ENCODE results near the gene ZDHHC19. TPM values are rescaled to one million over a fixed set of nuclear protein-coding genes. Genes with fewer than 3 reads are reported as not detected.

Gene ZDHHC19
- total RNA-seq, 2 donors from 2014 or later: not detected

DNA sequence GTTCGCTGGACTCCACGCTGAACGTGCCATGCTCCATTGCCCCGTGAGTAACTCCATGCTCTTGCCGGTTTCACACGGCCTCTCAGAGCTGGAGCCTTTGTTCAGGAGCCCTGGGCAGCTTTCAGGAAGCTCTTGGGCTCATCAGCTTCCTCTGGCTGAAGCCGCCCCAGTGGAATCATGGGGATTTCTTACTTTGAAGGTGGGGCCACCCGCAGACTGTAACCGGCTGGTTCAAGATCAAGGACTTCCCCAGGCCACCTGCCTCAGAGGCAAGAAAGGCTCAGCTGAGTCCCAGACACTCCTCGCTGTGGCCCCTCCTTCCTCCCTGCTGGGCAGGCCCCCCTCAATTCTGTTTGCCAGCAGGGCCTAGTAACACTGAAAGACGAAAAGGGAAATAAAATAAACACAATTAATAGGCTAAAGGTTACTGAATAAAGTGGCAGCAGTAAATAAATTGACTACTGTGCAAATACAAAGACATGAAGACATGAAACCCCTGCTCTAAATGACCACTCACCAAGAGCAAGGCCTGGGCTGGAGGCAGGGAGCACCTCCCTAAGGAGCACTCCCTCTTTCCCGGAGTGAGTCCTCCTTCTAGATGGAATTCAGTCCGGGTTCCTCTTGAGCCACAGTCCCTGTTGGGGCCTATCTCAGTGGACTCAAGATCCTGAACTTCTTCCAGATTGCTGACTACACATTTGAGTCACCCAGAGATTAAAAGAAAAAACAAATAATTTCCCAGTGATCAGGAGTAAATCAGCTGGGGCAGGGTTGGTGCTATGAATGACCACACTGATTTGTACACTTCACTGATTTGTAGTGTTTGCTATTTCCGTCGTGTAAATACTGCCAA lies 51.0 kb downstream of the ZDHHC19 start:
- WGBS, 2 donors: 40 to 52% methylated on average over 13 to 15 of the region's 15 CpGs
- peak; percentile 34 to 65 (median 61) for DNase-seq
- H3K4me3 ChIP-seq: no peak overlapping the region
- ATAC-seq: peak; percentile 84
- TF ChIP-seq POLR2A (IDR thresholded peaks at IDR 0.05): no peak
- TF ChIP-seq, protein P1, sequence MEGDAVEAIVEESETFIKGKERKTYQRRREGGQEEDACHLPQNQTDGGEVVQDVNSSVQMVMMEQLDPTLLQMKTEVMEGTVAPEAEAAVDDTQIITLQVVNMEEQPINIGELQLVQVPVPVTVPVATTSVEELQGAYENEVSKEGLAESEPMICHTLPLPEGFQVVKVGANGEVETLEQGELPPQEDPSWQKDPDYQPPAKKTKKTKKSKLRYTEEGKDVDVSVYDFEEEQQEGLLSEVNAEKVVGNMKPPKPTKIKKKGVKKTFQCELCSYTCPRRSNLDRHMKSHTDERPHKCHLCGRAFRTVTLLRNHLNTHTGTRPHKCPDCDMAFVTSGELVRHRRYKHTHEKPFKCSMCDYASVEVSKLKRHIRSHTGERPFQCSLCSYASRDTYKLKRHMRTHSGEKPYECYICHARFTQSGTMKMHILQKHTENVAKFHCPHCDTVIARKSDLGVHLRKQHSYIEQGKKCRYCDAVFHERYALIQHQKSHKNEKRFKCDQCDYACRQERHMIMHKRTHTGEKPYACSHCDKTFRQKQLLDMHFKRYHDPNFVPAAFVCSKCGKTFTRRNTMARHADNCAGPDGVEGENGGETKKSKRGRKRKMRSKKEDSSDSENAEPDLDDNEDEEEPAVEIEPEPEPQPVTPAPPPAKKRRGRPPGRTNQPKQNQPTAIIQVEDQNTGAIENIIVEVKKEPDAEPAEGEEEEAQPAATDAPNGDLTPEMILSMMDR (IDR thresholded peaks at IDR 0.05): no peak
- no peaks in the 10 kb centered on the region for H3K36me3 ChIP-seq (replicated peaks in 1 of 2; ENCODE audit: insufficient read depth in 1 of 2, low read depth in 2 of 2)
- H3K4me1 ChIP-seq: peaks cover 35% of the 10 kb centered on the region
- no peaks in the 10 kb centered on the region for H3K27me3 ChIP-seq
- H3K27ac ChIP-seq: peak overlapping the region; percentile 35 to 72 (median 60)
- intact Hi-C loops (cut with DNase I): no loop called here
- no peaks in the 10 kb centered on the region for H3K9me3 ChIP-seq

DNA sequence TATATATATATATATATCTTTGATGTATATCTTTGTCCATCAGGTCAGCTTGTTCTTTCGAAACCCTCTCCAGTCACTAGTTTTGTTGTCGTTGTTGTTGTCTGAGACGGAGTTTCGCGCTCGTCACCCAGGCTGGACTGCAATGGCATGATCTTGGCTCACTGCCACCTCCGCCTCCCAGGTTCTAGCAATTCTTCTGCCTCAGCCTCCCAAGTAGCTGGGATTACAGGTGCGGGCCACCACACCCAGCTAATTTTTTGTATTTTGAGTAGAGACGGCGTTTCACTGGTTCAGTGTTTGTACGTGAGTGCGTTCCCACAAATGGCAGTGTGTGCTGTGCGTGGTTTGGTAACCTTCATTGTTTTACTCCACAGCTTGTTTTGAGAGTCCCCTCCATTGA lies 51.7 kb downstream of the ZDHHC19 start:
- 94 to 97% methylated on average over 13 of the region's 13 CpGs for WGBS, 2 donors
- peaks cover 35% of the 10 kb centered on the region for H3K4me1 ChIP-seq

DNA sequence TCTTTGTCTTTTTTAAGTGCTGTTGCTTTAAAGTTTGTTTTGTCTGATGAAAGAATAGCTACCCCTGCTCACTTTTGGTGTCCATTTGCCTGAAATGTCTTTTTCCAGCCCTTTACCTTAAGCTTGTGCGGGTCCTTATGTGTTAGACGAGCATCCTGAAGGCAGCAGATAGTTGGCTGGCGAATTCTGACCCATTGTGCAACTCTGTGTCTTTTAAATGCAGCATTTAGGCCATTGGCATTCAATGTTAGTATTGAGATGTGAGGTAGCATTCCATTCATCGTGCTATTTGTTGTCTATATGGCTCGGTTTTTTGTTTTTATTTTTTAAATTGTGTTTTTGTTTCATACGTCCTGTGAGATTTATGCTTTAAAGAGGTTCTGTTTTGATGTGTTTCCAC lies 55.0 kb downstream of the ZDHHC19 start:
- Histone ChIP-seq H3K4me3 (no peak overlapping the region), H3K4me1 (peaks cover 12% of the 10 kb centered on the region), H3K9me3 (no peaks in the 10 kb centered on the region), H3K27ac (no peak overlapping the region), H3K36me3 (replicated peaks in 1 of 2; ENCODE audit: insufficient read depth in 1 of 2, low read depth in 2 of 2) (no peaks in the 10 kb centered on the region), H3K27me3 (no peaks in the 10 kb centered on the region)
- TF ChIP-seq, protein P1 (IDR thresholded peaks at IDR 0.05): no peak
- no peak for TF ChIP-seq POLR2A (IDR thresholded peaks at IDR 0.05)
- no peak for DNase-seq
- no peak for ATAC-seq
- intact Hi-C loops (cut with DNase I): no loop called here
- WGBS, 2 donors: 89 to 92% methylated on average over 6 of the region's 6 CpGs

More for the DNA sequence above, 51.7 kb downstream of the ZDHHC19 start:
- intact Hi-C loops (cut with DNase I): no loop called here
- Histone ChIP-seq H3K27ac (peak overlapping the region in 3 of 4 donors; percentile 50 to 72 (median 69)), H3K36me3 (replicated peaks in 1 of 2; ENCODE audit: insufficient read depth in 1 of 2, low read depth in 2 of 2) (no peaks in the 10 kb centered on the region), H3K4me3 (no peak overlapping the region), H3K9me3 (no peaks in the 10 kb centered on the region), H3K27me3 (no peaks in the 10 kb centered on the region)
- TF ChIP-seq, protein P1 (IDR thresholded peaks at IDR 0.05): no peak
- TF ChIP-seq POLR2A (IDR thresholded peaks at IDR 0.05): no peak
- no peak for ATAC-seq
- DNase-seq: no peak

DNA sequence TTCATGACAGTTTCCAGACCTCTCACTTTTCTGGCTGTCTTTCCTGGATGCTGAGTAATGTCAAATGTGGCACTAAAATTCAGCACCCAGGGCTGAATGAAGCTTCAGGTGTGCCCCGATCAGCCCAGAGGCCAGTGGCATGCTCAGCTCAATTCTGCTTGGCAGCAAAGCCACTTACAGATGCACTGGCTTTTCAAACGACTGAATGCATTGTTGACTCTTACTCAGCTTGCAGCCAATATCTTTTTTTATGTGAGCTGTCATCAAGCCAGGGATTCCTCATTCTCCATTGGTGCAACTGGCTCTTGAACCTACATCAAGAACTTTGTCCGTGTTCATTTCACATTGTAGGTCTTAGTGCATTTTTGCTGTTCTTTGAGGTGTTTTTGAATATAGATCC lies 60.7 kb downstream of the ZDHHC19 start:
- intact Hi-C loops (cut with DNase I): no loop called here
- no peaks in the 10 kb centered on the region for H3K9me3 ChIP-seq
- no peak for TF ChIP-seq POLR2A (IDR thresholded peaks at IDR 0.05)
- TF ChIP-seq, protein P1 (IDR thresholded peaks at IDR 0.05): no peak
- H3K4me3 ChIP-seq: no peak overlapping the region
- 54 to 66% methylated on average over 3 of the region's 3 CpGs for WGBS, 2 donors
- no peak for DNase-seq
- ATAC-seq: no peak
- H3K27ac ChIP-seq: no peak overlapping the region
- no peaks in the 10 kb centered on the region for H3K4me1 ChIP-seq
- H3K36me3 ChIP-seq (replicated peaks in 1 of 2; ENCODE audit: insufficient read depth in 1 of 2, low read depth in 2 of 2): no peaks in the 10 kb centered on the region
- no peaks in the 10 kb centered on the region for H3K27me3 ChIP-seq

Data from body of pancreas (tissue), 4 donors.